Activated T-cell treated with anti-CD3 and anti-CD28 coated beads, Interleukin-2, amount 50 U/mL, for 4 hours (primary cell): ENCODE data around the gene SLC26A9. TPM values are rescaled to one million over a fixed set of nuclear protein-coding genes. Genes with fewer than 3 reads are reported as not detected.

Experiments used
- ATAC-seq, 2 donors: fragments of 200-7000 bp; cut with Tn5 transposase; one replicate each; pipeline ENCODE4 v1.10.0; 2021
- DNase-seq: peaks from one replicate; pipeline ENCODE4 v3.0.0-alpha.2; 2020
- H3K27me3 Mint-ChIP-seq: one replicate; pipeline ENCODE4 v1.8.0; 2021; ENCODE audit warnings: low read depth, mixed read lengths
- H3K36me3 Mint-ChIP-seq: one replicate; pipeline ENCODE4 v1.8.0; 2022; ENCODE audit warnings: mixed read lengths; ENCODE audit not compliant: insufficient read depth
- H3K4me1 Mint-ChIP-seq: one replicate; pipeline ENCODE4 v1.8.0; 2021; ENCODE audit warnings: low read depth, mixed read lengths
- H3K4me3 Mint-ChIP-seq: one replicate; pipeline ENCODE4 v1.8.0; 2021; ENCODE audit warnings: mild to moderate bottlenecking, moderate library complexity, mixed read lengths
- H3K9me3 Mint-ChIP-seq: one replicate; pipeline ENCODE4 v1.8.0; 2021; ENCODE audit warnings: mixed read lengths
- total RNA-seq, 3 donors: library from RNA; stranded (reverse); gene quantifications; one replicate each; pipeline ENCODE4 v1.2.1, GENCODE V29; 2021

Gene SLC26A9
- total RNA-seq, 3 donors from 2014 or later = not detected

DNA sequence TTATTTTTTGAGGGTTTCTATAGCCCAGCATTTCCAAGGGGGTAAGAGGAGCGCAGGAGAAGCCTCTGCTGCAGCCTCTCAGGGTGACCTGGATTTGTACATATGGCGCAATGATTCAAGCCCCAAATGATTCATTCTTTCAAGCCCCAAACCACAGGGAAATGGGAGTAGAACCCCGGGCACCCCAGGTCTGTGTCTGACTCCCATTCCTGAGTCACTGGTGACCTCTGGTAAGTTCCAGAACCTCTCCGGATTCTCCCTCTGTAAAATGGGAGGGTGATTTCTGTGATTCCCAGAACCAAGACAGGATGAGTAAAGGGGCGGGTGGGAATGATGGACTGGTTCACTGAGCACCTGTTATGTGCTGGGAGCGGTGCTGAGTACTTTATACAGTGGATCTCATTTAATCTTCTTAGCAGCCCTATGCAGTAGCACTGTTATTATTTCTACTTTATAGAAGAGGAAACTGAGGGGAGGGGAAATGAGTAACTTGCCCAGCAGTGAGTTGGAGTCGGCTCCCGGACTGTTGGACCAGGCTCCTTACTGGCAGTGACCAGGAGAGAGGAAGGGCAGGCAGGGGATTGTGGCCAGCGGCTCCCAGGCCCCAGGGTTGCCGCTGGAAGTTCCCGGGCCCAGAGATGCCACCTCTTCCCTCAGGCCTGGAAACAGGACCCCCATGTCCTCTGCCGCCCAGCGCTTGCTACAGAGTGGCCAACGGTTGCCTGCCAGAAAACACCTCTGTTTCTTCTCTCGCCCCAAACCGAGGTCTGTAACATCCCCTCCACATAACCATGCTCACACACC, 20.3 kb upstream of the SLC26A9 start:
- Mint-ChIP-seq H3K4me3 (no peak overlapping the region), H3K36me3 (no peaks in the 10 kb centered on the region), H3K4me1 (no peaks in the 10 kb centered on the region), H3K27me3 (peaks cover 10% of the 10 kb centered on the region), H3K9me3 (no peaks in the 10 kb centered on the region)
- ATAC-seq (no peak), DNase-seq (no peak)

DNA sequence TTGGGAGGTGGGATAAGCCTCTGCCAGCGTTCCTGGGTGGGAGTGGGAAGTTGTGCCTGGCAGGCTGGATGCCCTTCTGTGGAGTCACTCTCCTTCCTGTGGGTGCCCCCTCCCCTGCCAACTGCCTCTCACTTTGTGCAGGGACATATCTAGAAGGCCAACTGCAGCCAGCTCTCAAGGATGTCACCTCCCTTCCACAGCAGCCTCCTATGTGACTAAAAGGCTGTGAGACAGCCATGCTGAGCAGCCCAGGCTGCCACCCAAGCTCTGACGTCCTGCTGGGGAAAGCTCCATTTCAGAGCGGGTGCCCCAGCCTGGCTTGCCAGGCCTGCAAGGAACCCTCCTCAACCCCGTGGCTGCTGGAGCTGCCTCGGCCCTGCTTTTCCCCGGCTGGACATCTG, 19.6 kb upstream of the SLC26A9 start:
- H3K4me3 Mint-ChIP-seq = no peak overlapping the region
- no peaks in the 10 kb centered on the region for H3K4me1 Mint-ChIP-seq
- ATAC-seq = no peak
- no peaks in the 10 kb centered on the region for H3K36me3 Mint-ChIP-seq
- no peaks in the 10 kb centered on the region for H3K9me3 Mint-ChIP-seq
- DNase-seq = no peak
- peaks cover 10% of the 10 kb centered on the region for H3K27me3 Mint-ChIP-seq

DNA sequence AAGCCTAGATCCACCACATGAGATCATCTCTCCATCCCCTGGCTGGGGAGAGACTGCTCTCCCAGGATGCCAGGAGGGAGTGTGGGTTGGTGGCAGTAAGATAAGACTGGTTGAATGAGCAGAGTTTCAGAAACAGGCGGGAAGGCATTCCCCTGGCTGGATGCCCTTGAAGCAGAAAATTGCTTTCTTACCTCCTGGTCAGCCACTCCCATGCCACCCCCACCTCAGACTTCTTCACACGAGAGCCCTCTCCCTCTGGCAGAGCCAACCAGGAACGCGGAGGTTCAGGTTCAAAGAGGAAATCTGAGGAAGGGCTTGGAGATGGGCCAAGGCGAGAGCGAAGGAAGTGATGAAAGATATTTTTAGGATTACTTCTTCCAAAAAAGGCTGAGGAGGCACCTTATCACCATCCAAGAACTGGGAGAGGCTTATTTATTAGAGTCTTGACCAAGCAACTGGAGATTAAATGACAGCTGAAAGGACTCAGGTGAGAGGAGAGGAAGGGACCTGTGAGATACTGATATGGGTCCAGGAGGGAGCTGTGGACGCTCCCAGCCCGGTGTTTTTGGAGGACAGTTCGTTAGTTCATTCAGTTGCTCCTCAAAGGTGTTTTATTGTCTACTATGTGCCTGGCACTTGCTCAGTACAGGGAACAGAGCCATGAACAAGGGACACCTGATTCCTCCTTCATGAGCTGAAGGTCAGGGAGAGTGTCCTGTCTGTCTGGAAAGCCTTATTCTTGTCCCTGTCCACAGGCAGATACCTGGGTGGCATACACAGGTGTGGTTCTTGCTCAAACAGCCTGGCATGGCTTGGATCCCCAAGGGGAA, 18.9 kb upstream of the SLC26A9 start:
- H3K36me3 Mint-ChIP-seq = no peaks in the 10 kb centered on the region
- H3K9me3 Mint-ChIP-seq = no peaks in the 10 kb centered on the region
- no peaks in the 10 kb centered on the region for H3K4me1 Mint-ChIP-seq
- ATAC-seq (no peak), DNase-seq (no peak)
- peaks cover 10% of the 10 kb centered on the region for H3K27me3 Mint-ChIP-seq
- no peak overlapping the region for H3K4me3 Mint-ChIP-seq

DNA sequence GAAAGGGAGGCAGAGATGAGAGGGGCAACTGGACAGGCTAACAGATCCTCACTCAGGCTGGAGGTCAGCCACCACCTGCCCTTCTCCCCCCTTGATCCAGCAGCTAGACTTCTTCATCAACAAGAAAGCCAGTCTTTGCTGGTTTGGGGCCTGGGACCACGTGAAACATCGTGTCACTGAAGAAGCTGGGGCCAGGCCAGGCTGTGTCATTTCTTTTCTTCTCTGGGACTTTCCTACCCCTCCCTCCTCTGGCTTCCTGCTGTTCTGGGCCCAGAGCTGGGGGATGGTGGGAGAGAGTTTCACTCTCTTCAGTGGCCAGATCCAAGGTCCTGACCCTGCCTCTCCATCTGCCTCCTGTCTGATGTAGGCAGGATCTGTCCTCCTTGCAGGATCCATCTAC, 18.1 kb upstream of the SLC26A9 start:
- H3K4me1 Mint-ChIP-seq = no peaks in the 10 kb centered on the region
- H3K36me3 Mint-ChIP-seq = no peaks in the 10 kb centered on the region
- H3K9me3 Mint-ChIP-seq = no peaks in the 10 kb centered on the region
- peaks cover 10% of the 10 kb centered on the region for H3K27me3 Mint-ChIP-seq
- no peak overlapping the region for H3K4me3 Mint-ChIP-seq
- no peak for DNase-seq
- no peak for ATAC-seq

DNA sequence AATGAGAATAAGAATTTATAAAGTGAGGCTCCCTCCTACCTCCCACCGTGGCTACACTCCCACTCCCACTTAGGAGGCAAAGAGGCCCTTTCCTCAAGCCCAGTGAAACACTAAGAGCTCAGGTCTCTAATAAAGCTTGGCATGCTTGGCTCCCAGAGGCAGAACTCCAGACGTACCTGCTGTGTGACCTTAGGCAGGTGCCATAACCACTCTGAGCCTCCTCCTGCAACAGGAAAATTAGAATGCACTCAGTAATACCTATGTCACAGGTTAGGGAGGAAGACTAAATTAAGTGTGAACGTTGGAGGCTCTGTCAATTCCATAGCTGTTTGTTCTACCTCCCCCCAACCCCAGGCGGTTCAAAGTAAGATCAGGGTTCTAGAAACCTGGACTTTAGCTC, 16.5 kb upstream of the SLC26A9 start:
- ATAC-seq = no peak
- no peaks in the 10 kb centered on the region for H3K9me3 Mint-ChIP-seq
- peaks cover 8% of the 10 kb centered on the region for H3K27me3 Mint-ChIP-seq
- no peaks in the 10 kb centered on the region for H3K4me1 Mint-ChIP-seq
- no peak overlapping the region for H3K4me3 Mint-ChIP-seq
- no peak for DNase-seq
- H3K36me3 Mint-ChIP-seq = no peaks in the 10 kb centered on the region

DNA sequence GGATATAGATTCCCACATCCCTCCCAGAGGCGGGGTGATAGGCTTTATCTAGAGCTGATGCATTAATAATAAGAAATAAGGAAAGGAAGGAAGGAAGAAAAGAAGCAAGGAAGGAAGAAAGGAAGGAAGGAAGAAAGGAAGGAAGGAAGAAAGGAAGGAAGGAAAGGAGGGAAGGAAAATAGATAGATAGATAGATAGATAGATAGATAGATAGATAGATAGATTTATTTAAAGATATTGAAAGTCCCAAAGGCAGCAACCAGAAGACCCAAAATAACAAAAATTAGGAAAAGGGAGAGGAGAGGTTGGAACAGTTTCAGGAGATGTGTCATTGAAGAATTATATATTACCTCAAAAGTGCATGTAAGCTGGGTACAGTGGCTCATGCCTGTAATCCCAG, 12.2 kb upstream of the SLC26A9 start:
- ATAC-seq = no peak
- peaks cover 13% of the 10 kb centered on the region for H3K27me3 Mint-ChIP-seq

DNA sequence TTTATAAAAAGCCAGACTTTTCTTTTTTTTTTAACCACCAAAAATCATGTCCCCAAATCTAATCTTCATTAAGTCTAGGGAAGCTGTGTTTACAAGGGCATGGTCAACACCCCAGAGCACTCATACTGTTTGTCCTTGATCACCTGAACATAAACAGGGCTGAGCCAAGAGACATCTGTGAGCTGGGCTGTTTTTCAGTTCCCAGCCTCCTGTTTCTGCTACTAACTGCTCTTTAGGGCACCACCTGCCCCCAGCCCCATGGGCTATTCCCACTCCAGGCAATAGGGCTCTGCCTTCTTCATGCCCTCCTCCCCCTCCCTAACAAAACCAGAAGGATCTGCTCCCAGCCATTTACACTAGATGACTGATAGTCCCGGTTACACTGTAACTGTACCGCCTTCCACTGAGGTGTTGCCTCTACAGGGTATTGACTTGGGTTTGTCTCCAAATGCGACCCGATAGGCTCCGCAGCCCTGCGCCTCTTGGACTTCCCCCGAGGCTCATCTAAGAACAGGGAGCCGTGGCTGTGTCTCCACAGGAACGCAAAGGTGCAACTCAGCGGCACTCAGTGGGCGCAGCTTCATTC, 11.7 kb upstream of the SLC26A9 start:
- no peak for ATAC-seq
- Mint-ChIP-seq H3K36me3 (no peaks in the 10 kb centered on the region), H3K4me1 (no peaks in the 10 kb centered on the region), H3K4me3 (no peak overlapping the region), H3K9me3 (no peaks in the 10 kb centered on the region), H3K27me3 (peaks cover 13% of the 10 kb centered on the region)
- no peak for DNase-seq

More for the DNA sequence above, 12.2 kb upstream of the SLC26A9 start:
- Mint-ChIP-seq H3K4me3 (no peak overlapping the region), H3K36me3 (no peaks in the 10 kb centered on the region), H3K4me1 (no peaks in the 10 kb centered on the region), H3K9me3 (no peaks in the 10 kb centered on the region)
- no peak for DNase-seq

DNA sequence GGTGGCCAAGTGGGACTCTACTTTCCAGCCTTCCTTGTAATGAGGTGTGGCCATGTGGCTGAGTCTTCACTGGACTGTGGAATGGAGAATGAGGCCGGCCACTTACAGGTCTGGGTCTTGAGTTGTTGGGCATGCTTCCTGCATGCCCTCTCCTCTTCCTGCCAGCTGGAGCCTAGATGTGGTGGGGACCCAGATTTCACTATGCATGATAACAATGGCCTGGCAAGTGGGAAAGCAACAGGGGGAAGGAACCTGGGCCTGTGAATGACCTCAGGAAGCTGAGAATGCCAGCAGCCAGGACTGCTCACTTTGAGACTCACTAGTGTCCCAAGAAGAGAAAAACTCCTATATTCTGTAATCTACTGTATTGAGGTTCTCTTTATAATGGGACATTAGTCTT, 8.5 kb upstream of the SLC26A9 start:
- H3K36me3 Mint-ChIP-seq = no peaks in the 10 kb centered on the region
- no peaks in the 10 kb centered on the region for H3K4me1 Mint-ChIP-seq
- ATAC-seq (no peak), DNase-seq (no peak)
- no peaks in the 10 kb centered on the region for H3K9me3 Mint-ChIP-seq
- no peak overlapping the region for H3K4me3 Mint-ChIP-seq
- peaks cover 5% of the 10 kb centered on the region for H3K27me3 Mint-ChIP-seq

DNA sequence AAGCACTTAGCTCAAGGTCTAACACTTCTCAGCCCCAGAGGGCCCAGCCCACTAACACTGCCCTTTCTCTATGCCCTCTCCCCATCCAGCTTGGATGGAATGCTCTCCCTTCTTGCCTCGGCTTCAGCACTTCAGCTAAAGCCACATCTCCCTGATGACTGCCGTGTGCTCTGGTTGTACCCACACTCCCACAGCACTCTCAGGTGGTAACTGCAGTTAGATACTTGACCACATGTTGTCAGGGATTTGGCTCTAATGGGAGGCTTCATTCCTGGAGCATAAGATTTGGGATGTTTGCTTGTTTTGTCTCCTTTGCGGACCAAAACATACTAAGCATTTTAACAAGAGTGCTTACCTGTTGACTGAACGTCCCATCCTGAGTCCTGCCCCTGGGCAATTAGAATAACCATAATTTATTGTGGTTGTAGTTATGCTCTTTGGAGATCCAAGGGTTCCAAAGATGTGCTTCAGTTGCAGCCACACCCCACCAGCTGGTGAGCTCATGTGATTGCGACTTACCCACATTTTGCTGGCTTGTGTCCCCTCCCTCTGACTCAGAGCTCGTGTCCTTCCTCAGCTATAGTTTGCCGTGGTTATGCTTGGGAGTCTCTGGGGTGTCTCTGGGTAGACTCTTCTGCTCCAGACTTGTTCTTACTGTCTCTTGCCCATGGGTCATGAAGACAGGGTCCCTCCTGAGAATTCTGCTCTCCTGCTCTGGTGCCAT, 7.7 kb upstream of the SLC26A9 start:
- H3K4me3 Mint-ChIP-seq = no peak overlapping the region
- no peak for ATAC-seq
- DNase-seq = no peak
- H3K36me3 Mint-ChIP-seq = no peaks in the 10 kb centered on the region
- no peaks in the 10 kb centered on the region for H3K4me1 Mint-ChIP-seq
- peaks cover 5% of the 10 kb centered on the region for H3K27me3 Mint-ChIP-seq
- no peaks in the 10 kb centered on the region for H3K9me3 Mint-ChIP-seq

DNA sequence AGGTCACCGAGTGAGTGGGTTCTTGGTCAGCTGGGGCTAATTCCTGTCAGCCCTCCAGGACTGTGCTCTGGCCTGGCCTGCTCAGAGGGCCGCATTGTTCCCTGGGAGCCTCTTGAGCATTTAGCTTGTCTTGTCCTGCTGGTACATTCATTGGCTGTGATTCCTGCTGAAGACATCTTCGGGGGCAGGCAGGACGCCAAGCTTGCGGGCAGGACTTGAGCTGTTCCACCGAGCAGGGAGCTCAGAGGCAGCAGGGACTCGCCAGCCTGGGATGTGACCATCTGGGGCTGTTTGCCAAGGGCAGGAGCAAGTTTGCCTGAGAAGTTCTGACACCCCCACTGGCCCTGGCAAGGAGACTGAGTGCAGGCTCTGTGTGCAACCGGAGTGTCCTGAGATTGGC, 7.0 kb upstream of the SLC26A9 start:
- Mint-ChIP-seq H3K27me3 (peaks cover 5% of the 10 kb centered on the region), H3K9me3 (no peaks in the 10 kb centered on the region), H3K4me3 (no peak overlapping the region), H3K36me3 (no peaks in the 10 kb centered on the region), H3K4me1 (no peaks in the 10 kb centered on the region)
- no peak for ATAC-seq
- DNase-seq = no peak

DNA sequence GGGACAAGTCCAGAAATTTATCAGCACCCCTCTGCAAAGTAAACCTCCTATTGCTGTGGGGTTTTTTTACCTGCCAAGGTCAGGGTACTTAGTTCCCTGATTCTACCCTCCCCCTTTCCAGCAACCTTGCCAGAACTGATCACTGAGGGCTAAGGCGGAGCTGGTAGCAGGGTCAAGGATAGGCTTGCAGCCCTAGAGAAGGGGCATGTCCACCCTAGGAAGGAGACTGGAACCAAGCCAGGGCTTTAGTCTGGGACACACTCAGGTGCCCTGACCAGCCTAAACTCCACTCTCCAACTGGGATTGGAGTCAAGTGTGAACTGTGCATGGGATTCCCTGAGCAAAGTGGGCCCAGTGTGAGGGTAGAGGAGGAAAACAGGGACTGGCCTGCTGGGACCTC, 6.5 kb upstream of the SLC26A9 start:
- no peaks in the 10 kb centered on the region for H3K36me3 Mint-ChIP-seq
- no peak for DNase-seq
- H3K4me1 Mint-ChIP-seq = no peaks in the 10 kb centered on the region
- H3K4me3 Mint-ChIP-seq = no peak overlapping the region
- ATAC-seq = no peak
- peaks cover 5% of the 10 kb centered on the region for H3K27me3 Mint-ChIP-seq
- no peaks in the 10 kb centered on the region for H3K9me3 Mint-ChIP-seq

DNA sequence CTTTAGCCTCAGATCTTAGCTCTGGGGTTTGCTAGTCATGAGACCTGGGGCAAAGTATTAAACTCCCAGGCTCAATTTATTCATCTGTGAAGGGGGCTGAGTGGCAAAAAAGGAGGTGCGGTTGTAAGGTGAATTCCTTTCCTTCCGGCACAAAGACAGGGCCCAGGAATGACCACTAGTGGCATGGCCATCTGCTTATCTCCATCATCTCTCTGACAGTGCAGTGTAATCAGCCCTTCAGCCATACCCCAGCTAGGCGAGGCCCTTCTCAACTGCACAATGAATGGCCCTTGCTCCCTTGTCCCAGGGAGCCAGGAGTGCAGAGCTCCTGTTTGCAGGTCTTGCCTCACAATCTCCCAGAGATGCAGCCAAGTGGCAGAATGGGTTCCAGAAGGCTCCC, 5.6 kb upstream of the SLC26A9 start:
- Mint-ChIP-seq H3K4me3 (no peak overlapping the region), H3K4me1 (no peaks in the 10 kb centered on the region), H3K36me3 (no peaks in the 10 kb centered on the region), H3K27me3 (peaks cover 3% of the 10 kb centered on the region), H3K9me3 (no peaks in the 10 kb centered on the region)
- ATAC-seq (no peak), DNase-seq (no peak)

DNA sequence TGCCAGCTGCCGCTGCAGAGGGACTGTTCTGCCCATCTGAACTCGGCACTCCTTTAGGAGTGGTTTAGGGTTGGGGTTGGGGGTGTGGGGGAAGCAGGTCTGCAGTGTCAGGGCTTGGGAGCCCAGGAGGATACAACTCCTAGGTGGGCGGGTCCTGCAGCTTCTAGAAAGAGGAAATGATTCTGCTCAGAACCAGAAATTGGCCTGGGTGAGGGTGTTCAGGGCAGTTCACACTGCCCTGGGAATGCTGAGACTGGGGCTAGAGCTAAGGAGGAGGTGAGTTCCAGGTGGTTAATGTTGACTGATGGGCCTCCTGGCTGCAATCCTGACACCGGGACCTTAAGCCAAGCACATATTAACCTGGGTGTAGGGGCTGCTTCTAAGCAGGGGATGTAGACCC, 4.8 kb upstream of the SLC26A9 start:
- H3K36me3 Mint-ChIP-seq = no peaks in the 10 kb centered on the region
- H3K4me3 Mint-ChIP-seq = no peak overlapping the region
- H3K9me3 Mint-ChIP-seq = no peaks in the 10 kb centered on the region
- H3K27me3 Mint-ChIP-seq = peaks cover 9% of the 10 kb centered on the region
- H3K4me1 Mint-ChIP-seq = no peaks in the 10 kb centered on the region
- ATAC-seq (no peak), DNase-seq (no peak)

DNA sequence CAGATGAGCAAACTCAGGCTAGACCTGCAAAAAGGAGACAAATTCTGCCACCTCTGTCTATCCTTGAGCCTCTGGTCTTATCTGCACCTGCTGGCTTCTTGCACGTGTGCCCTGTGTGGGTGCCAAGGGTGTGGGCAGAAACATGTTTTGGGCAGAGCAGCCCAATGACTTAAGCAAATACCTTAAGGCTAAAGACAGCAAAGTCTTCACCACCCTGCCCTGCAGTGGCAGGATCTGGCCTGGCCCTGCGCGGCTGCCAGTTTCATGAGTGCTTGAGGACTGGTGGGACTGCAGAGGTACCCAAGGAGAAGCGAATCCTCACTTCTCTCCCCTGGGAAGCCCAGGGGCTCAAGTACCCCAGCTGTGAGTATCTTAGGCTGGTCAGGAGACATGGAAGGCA, 3.8 kb upstream of the SLC26A9 start:
- H3K4me3 Mint-ChIP-seq = no peak overlapping the region

More for the DNA sequence above, 3.8 kb upstream of the SLC26A9 start:
- Mint-ChIP-seq H3K4me1 (no peaks in the 10 kb centered on the region), H3K9me3 (no peaks in the 10 kb centered on the region), H3K36me3 (no peaks in the 10 kb centered on the region), H3K27me3 (peaks cover 14% of the 10 kb centered on the region)
- no peak for DNase-seq
- ATAC-seq = no peak
